DLD1 (cell line): ENCODE data around the gene LRRTM4.

Experiments
- in situ Hi-C: cut with HindIII; loops from 2 replicates; pipeline ENCODE4 v1.10.0; 2017; ENCODE audit warnings: low sequenced_read_pairs

LRRTM4 gene

GRCh38 chr2:77013457-77013856 is 508.7 kb downstream of the LRRTM4 start:
- in situ Hi-C loops: no loop called here

- in situ Hi-C loops: no loop called here
Observed at GRCh38 chr2:77009307-77009706, 512.9 kb downstream of the LRRTM4 start.

DNA sequence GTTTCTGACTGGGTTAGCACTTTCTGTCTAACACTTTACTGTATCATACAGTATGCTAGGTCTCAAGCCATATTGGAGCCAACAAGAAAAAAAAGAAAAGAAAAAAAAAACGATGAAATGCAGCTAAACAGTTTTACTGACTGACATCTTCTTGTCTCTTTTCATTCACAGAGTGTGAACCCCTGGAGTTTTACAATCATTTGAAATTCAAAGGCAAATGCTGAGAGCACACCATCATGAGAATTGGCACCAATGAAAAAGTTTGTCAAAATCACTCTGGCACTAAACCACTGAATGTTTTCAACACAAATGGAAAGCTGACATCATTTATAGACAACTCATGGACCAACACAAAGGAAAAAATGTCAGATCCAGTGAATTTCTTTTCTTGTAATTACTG is 513.3 kb downstream of the LRRTM4 start:
- in situ Hi-C loops: no loop called here

- in situ Hi-C loops: no loop called here
Observed at GRCh38 chr2:77007686-77008085, 514.5 kb downstream of the LRRTM4 start.

GRCh38 chr2:77005522-77005921 is 516.7 kb downstream of the LRRTM4 start:
- in situ Hi-C loops: no loop called here

GRCh38 chr2:77001895-77002294 is 520.3 kb downstream of the LRRTM4 start:
- in situ Hi-C loops: no loop called here

- in situ Hi-C loops: no loop called here
Observed at GRCh38 chr2:76998704-76999103, 523.5 kb downstream of the LRRTM4 start.

GRCh38 chr2:76998152-76998551 is 524.0 kb downstream of the LRRTM4 start:
- in situ Hi-C loops: no loop called here

- in situ Hi-C loops: no loop called here
Observed at GRCh38 chr2:76997296-76997695, 524.9 kb downstream of the LRRTM4 start.

DNA sequence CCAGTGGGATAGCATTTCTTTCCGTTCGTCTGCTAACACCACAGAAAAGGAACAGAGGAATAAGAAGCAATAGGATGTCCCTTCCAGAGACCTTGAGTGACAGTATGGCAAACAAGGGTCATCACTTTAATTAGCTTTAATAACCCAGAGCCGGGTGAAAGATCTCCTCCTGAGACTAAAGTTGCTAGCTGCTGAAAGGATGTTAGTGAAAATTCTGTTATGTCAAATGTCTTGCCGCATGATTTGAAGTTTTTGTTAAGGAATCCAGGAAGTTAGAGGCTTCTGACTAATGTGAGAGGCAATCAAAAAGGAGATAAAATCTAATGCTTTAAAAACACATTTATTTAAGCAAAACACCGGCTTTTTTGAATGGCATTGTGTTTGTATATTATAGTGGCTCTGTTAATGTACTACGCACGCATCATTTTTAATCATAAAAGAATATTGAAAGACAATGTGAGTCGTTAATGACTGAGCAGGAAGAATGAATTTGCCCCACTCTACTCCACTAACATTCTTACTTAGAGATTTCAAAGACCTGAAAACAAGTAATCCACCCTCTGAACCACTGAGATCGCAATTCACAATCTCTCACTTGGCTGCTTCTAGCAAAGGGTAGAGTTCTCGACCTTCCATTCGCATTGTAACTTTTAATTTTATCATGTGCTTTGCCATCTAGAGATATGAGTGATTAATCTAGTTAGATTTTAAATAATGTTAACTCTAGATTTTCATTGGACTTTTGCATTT is 536.6 kb downstream of the LRRTM4 start:
- in situ Hi-C loops: no loop called here

DNA sequence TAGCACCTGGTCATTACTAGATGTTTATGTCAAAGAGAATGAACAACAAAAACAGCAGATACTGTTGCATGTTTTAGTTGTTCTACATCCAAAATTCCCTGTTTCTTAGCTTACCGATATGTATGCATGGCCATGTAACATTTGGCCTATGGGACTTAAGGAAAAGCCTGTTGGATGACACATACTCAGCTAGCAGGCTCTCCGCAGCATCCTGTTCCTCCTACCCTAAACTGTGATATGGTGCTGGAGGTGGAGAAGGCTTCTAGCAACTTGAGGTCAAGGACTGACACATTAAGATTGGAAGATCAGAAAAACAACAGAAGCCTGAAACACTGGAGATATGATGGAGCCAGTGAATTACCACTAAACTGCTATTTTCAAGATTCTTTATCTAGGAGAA is 537.8 kb downstream of the LRRTM4 start:
- in situ Hi-C loops: no loop called here

DNA sequence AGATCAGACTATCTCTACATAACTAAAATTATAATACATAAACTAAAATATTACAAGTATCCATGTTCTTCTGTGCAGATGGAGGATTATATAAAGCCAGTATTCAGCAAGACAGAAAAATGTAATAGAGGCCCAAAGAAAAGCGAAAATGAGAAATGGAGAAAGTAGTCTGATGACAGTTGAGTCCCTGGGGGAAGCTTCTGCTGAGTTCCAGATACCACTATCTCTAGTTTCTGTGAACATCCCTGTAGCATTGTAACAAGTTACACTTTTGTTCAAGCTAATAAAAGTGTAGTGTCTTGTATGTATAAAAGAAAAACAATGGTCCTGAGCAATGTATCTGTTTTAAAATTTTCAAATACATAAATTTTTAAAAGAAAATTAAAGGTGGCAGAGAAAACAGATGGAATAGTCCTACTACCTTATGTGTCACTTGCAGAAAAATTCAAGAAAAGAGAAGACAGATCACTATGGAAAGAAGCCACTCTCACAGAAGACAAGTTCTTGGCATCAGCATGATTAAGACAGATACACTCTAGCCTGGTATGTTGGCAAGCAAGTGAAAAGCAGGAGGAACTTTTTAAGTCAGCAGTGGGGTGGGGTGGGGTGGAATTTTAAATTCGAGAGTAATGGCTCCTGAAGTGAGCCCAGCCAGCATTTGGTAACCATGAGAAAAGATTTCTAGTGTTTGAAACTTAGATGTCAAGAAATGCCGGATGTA is 541.9 kb downstream of the LRRTM4 start:
- in situ Hi-C loops: no loop called here

- in situ Hi-C loops: no loop called here
Observed at GRCh38 chr2:76977846-76978727, 544.1 kb downstream of the LRRTM4 start.

GRCh38 chr2:76975752-76976151 is 546.4 kb downstream of the LRRTM4 start:
- in situ Hi-C loops: no loop called here

- in situ Hi-C loops: no loop called here
Observed at GRCh38 chr2:76973610-76974009, 548.6 kb downstream of the LRRTM4 start.

GRCh38 chr2:76965772-76966171 is 556.4 kb downstream of the LRRTM4 start:
- in situ Hi-C loops: no loop called here

GRCh38 chr2:76958749-76959148 is 563.4 kb downstream of the LRRTM4 start:
- in situ Hi-C loops: no loop called here

- in situ Hi-C loops: no loop called here
Observed at GRCh38 chr2:76953733-76954347, 568.3 kb downstream of the LRRTM4 start.

DNA sequence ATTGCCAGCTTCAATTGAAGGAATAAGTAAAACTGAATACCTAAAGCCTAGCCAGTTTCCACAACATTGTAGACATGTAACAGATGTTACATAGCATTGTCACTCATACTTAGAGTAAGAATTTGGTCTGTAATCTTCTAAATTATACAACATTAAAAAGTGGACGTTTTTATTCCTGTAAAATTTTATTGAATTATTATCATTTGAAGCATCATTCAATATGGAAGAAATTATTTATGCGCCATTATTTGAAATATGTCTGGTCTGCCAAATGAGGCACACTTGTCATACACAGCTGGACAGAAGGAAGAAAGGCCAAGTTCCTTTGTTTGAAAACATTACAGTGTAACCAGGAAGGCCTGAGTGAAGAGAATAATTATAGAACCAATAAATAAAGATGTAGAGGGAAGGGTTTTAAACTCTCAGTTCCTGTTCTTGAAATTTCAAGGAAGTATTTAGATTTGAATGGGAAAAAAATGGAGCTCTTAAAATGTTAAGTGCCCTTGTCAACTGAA is 575.5 kb downstream of the LRRTM4 start:
- in situ Hi-C loops: no loop called here

DNA sequence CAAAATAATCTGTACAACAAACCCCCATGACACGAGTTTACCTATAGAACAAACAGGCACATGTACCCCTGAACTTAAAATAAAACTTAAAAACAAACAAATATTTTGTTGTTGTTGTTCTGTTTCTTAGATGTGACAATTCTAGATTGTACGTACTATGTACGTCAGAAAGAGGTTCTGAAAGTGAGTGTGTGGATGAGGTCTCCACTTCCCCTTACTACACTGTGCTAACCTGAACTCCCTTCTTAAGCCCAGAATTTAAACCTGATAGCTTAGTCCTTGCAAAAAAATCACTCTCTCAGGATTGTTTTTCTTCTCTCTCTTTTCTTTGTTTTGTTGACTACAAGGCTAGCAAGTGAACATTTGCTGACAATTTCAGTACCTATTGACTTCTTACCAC is 581.6 kb downstream of the LRRTM4 start:
- in situ Hi-C loops: no loop called here

DNA sequence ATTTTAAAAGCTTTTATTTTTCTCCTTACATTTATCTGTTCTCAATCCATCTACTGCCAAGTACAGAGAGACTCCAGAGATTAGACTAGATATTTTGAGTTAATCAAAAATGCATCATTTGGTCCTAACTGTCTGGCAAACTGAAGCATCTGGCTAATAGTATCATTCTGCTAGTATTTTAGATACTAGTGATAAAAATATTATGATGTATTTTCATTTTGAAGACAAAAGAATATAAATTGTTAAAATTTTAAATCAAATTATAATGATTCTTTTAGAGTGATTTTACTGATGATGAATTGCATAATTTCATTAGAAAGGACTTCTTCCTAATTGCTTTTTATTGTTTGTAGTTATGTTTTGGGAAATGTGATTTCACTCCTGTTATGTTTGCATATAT is 584.0 kb downstream of the LRRTM4 start:
- in situ Hi-C loops: no loop called here
